Vagina (tissue), 2 donors: ENCODE measurements around the gene COG6.

Experiments used
- CTCF ChIP-seq, 3 experiments: fragments of 450-650 bp in 2 of 3; fragments of 200-600 bp in 1 of 3; sonication (generic) in 1 of 3; IDR thresholded peaks; one replicate each; pipeline ENCODE4 v1.5.1; 2017 to 2019; ENCODE audit warnings: antibody characterized with exemption in 3 of 3, mild to moderate bottlenecking in 2 of 3, moderate library complexity in 2 of 3
- POLR2AphosphoS5 ChIP-seq, 2 donors: sonication (generic); formaldehyde crosslinking; IDR thresholded peaks; one replicate each; pipeline ENCODE4 v1.9.0; 2017; ENCODE audit warnings: antibody characterized with exemption in 2 of 2, mild to moderate bottlenecking in 2 of 2, low read depth in 1 of 2; ENCODE audit not compliant: insufficient read depth in 1 of 2

- TF ChIP-seq CTCF (IDR thresholded peaks at IDR 0.05) (no peak), POLR2AphosphoS5 (IDR thresholded peaks at IDR 0.05; ENCODE audit: insufficient read depth in 1 of 2, low read depth in 1 of 2) (no peak)
These were observed 105.1 kb downstream of the COG6 start for GRCh38 chr13:39760521-39760920.
